ENCODE results near the gene USP3. TPM values are rescaled to one million over a fixed set of nuclear protein-coding genes. Genes with fewer than 3 reads are reported as not detected.

The USP3 gene
- total and polyA plus RNA-seq, 9 of the 15 experiments (the other 6 are each of a cell fraction or from before 2014, with no cell fraction given): 17.3 to 54.3 (median 34.8) TPM

- TF ChIP-seq HDAC6 (IDR thresholded peaks at IDR 0.05; ENCODE audit: low read depth, low read length): no peak
- TF ChIP-seq NFYB (IDR thresholded peaks at IDR 0.05; ENCODE audit: extremely low read depth, insufficient read length): no peak
- 0 out of 2 replicates have a peak, but pooled peaks have one; percentile 44 for TF ChIP-seq GATAD2A (IDR thresholded peaks at IDR 0.05)
- 0 out of 4 replicates have a peak, but pooled peaks of 1 of the 2 experiments have one; percentile 21 for TF ChIP-seq ARNT (IDR thresholded peaks at IDR 0.05)
- TF ChIP-seq SRSF3 (IDR thresholded peaks at IDR 0.05; ENCODE audit: insufficient read depth, low read length): no peak
- TF ChIP-seq ZNF764 (CRISPR knock-in tag; IDR thresholded peaks at IDR 0.05; ENCODE audit: low read depth): no peak
- peak; percentile 23 for TF ChIP-seq MTA1 (IDR thresholded peaks at IDR 0.05; ENCODE audit: borderline replicate concordance)
- no peak for TF ChIP-seq U2AF2 (optimal IDR thresholded peaks at IDR 0.05; ENCODE audit: low read depth, low read length)
- TF ChIP-seq MITF (IDR thresholded peaks at IDR 0.05): 0 out of 2 replicates have a peak, but pooled peaks have one; percentile 13
- TF ChIP-seq, protein P1, sequence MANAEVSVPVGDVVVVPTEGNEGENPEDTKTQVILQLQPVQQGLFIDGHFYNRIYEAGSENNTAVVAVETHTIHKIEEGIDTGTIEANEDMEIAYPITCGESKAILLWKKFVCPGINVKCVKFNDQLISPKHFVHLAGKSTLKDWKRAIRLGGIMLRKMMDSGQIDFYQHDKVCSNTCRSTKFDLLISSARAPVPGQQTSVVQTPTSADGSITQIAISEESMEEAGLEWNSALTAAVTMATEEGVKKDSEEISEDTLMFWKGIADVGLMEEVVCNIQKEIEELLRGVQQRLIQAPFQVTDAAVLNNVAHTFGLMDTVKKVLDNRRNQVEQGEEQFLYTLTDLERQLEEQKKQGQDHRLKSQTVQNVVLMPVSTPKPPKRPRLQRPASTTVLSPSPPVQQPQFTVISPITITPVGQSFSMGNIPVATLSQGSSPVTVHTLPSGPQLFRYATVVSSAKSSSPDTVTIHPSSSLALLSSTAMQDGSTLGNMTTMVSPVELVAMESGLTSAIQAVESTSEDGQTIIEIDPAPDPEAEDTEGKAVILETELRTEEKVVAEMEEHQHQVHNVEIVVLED (CRISPR knock-in tag; IDR thresholded peaks at IDR 0.05): no peak
- TF ChIP-seq RBM34 (IDR thresholded peaks at IDR 0.05; ENCODE audit: borderline replicate concordance, insufficient read depth, low read length): no peak
- peak; percentile 51 for TF ChIP-seq CCNT2 (IDR thresholded peaks at IDR 0.05; ENCODE audit: borderline replicate concordance, extremely low read depth, insufficient read length, low read depth, low read length)
- no peak for TF ChIP-seq MED1 (CRISPR knock-in tag; IDR thresholded peaks at IDR 0.05; ENCODE audit: borderline replicate concordance)
- TF ChIP-seq KLF6 (CRISPR knock-in tag; IDR thresholded peaks at IDR 0.05; ENCODE audit: borderline replicate concordance): peak; percentile 45; the same call in 1 of the 2 replicates
- TF ChIP-seq ZNF639 (CRISPR knock-in tag; conservative IDR thresholded peaks at IDR 0.05 in 1 of 2, IDR thresholded peaks at IDR 0.05 in 1 of 2): no peak; a peak in 1 of 4 replicates
- TF ChIP-seq ZNF212 (CRISPR knock-in tag; IDR thresholded peaks at IDR 0.05): no peak
- TF ChIP-seq BMI1 (IDR thresholded peaks at IDR 0.05; ENCODE audit: low read length): no peak
- TF ChIP-seq ILF3 (IDR thresholded peaks at IDR 0.05; ENCODE audit: borderline replicate concordance): no peak
- TF ChIP-seq SMC3 (conservative IDR thresholded peaks at IDR 0.05; ENCODE audit: insufficient read depth, low read depth, low read length): no peak
- TF ChIP-seq SMAD2 (IDR thresholded peaks at IDR 0.05; ENCODE audit: low read depth, low read length): no peak
- 0 out of 2 replicates have a peak, but pooled peaks have one; percentile 81 for TF ChIP-seq KAT7 (CRISPR knock-in tag; IDR thresholded peaks at IDR 0.05; ENCODE audit: borderline replicate concordance)
- TF ChIP-seq LCOR (CRISPR knock-in tag; IDR thresholded peaks at IDR 0.05): peak; percentile 52; the same call in 1 of the 2 replicates
- TF ChIP-seq XRCC4 (IDR thresholded peaks at IDR 0.05; ENCODE audit: extremely low read depth, insufficient read depth, insufficient read length): no peak
Measured at GRCh38 chr15:63502843-63503738, 1.3 kb upstream of the USP3 start (continued).

Measured in K562 (cell line).